Stimulated activated CD4-positive, alpha-beta T cell treated with anti-CD3 and anti-CD28 coated beads, Interleukin-2, amount 100 ng/mL, for 48 hours (primary cell): Measurements from ENCODE around the gene LY6G5C.
"Not testable (repeated sequence)": the region's sequence is repeated elsewhere in the genome, so short reads cannot be mapped to it uniquely, and the experiment has no call there.

Experiments used
- DNase-seq, 2 donors: peaks; one replicate each; pipeline ENCODE4 v3.0.0-alpha.2; 2020

The LY6G5C gene

DNA sequence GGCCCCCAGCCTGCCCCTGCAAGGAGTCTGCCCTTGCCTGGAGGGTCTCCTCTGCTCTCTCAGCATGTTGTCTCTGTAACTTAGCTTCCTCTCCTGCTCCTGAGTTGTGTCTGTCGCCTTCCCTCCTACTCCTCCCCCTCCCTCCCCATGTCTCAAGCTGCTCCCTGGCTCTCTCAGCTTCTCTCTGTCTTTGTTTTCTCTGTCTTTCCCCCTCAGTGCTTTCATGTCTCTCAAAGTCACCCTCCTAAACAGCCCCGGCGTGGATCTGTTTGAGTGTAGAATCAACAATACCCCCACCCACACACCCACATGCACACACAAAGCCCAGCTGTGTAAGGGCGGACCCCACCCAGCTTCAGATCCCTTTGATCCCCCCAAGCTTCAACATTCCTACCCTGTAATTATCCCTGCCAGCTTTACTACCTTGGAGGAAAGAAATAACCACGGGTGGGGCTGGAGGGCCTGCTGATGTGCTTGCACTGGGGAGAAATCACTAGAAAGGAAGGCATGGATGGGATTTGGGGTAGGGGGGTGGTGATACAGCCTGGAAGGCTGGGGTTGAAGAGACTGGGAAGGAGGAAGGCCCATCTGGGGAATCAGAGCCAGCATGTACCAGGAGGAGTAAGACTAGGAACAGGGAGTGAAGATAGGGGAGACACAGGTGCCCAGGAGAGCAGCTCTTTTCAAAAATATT lies 33.3 kb upstream of the LY6G5C start:
- no peak for DNase-seq

DNA sequence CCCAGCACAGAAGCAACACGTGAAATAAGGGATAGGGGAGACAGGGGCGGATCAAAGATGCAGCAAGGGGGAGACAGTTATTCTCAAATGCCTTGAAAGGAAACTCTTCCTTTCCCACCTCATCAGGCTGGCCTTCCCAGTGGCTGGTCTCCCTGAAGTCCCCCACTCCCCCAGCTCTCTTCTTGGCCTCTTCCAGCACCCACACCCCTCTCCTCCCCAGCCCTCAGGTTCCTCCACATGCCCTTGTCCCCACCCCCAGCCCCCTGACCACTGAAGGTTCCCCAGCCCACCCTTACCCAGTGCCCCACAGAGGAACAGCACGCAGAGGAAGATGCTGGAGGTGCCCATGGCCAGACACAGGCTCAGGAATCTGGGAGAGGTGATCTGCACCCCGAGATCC lies 32.6 kb upstream of the LY6G5C start:
- DNase-seq = no peak

DNA sequence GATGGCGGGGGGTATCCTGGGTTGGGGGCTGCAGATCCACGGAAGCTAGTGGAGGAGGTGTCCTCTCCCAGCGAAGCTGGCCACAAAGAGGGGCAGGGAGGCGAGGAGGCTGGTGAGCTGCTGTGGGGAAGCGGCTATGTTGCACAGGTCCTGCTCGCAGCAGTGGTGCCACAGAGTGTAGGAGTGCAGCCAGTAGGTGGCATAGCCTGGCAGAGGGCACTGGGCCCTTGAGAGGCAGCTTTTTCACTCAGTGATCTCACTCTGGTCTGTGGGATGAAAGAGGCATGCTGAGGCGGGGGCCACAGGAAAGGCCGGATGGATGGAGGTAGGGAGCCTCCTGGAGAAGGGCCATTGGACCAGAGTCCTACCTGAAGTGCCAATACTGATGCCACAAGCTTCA lies 31.4 kb upstream of the LY6G5C start:
- no peak for DNase-seq

DNA sequence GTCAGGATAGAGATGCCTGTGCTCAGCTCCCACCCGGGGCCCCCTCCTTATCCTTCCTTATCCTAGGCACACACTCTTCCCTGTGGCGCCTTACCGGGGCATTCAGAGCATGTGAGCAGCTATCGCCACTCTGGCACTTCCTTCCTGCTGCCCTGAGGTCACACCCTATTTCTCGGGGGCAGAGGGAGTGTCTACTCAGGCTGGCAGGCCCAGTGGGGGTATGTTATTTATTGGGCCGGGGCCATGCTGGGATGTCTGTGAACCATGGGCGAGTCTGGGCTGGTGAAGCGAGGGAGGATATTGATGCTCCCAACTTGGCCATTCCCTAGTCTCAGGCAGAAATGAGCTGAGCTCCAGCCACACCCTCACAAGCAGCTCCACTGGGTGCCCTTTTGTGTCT lies 30.4 kb upstream of the LY6G5C start:
- DNase-seq = no peak

DNA sequence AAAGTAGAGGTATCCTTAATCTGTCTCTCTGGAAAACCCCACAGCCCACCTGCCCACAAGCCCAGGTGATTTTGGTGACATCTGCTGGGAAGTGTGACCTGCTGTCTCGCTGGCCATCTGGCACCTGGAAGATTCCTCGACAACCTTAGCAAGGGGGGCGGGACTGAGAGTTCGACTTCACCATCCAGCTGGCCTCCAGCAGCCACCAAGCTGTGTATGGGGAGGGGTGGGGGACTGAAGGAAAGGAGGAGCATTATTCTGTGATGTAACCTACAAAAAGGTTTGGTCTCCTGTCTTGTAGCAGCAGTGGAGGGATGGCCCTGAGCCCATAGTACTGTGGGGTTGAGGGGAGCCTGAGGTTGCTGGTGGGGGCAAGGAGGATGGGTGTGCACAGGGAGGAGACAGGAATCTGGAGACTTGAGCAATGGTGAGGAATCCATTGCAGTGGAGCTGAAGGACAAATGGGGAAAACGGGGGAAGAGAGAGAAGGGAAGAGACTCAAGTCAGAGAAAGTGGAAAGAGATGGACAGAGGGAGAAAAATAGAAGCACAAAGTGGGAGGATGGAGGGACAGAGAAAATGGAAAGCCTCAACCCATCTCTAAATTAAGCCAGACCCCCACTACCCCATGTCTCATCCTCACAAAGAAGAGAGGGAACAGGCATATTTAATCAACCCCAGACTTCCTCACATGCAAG lies 29.8 kb upstream of the LY6G5C start:
- no peak for DNase-seq

DNA sequence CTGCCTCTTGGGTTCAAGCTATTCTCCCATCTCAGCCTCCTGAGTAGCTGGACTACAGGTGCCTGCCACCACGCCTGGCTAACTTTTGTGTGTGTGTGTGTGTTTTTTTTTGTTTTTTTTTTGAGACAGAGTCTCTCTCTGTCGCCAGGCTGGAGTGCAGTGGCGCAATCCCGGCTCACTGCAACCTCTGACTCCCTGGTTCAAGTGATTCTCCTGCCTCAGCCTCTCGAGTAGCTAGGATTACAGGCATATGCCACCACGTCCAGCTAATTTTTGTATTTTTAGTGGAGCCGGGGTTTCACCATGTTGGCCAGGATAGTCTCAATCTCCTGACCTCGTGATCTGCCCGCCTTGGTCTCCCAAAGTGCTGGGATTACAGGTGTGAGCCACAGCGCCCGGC lies 28.3 kb upstream of the LY6G5C start:
- not testable (repeated sequence) for DNase-seq

DNA sequence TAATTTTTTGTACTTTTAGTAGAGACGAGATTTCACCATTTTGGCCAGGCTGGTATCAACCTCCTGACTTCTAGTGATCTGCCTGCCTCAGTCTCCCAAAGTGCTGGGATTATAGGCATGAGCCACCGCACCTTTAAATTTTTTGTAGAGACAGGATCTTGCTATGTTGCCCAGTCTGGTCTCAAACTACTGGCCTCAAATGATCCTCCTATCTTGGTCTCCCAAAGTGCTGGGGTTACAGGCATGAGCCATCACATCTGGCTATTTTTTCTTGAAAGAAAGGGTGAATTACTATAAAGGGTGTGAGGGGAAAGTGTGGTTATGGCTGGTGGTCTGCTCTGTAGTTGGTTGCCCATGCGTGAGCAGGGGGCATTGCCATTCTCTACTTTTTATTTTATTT lies 27.4 kb upstream of the LY6G5C start:
- no peak for DNase-seq

DNA sequence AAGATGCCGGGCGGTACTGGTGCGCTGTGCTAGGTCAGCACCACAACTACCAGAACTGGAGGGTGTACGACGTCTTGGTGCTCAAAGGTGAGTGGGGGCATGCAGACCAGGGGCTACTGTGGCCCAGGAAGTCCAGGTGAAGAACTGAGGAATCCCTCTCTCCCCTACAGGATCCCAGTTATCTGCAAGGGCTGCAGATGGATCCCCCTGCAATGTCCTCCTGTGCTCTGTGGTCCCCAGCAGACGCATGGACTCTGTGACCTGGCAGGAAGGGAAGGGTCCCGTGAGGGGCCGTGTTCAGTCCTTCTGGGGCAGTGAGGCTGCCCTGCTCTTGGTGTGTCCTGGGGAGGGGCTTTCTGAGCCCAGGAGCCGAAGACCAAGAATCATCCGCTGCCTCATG lies 26.8 kb upstream of the LY6G5C start:
- DNase-seq = no peak

DNA sequence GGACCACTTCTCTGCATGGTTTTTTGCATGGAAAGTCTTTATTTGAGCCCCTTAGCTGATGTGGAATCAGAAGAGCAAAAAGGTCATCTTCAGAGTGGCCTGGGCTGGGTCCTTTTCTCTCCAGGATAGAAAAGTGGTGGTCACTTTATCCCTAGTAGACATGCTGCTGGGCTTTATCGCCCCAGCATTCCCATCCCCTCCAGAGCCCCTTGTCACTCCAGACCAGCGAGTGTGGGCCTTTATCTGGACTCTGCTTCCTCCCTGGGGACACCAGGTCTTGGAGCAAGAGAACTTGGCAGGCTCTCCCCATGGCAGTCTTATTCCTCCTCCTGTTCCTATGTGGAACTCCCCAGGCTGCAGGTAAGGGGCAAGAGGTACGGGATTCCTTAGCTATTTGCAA lies 25.7 kb upstream of the LY6G5C start, which contains the start of gene LY6G6F:
TSS of gene LY6G6F (plus strand) at position 268 of the 400 bp plus-strand sequence. CDS start at position 309, 41 bp downstream.
- DNase-seq = no peak

DNA sequence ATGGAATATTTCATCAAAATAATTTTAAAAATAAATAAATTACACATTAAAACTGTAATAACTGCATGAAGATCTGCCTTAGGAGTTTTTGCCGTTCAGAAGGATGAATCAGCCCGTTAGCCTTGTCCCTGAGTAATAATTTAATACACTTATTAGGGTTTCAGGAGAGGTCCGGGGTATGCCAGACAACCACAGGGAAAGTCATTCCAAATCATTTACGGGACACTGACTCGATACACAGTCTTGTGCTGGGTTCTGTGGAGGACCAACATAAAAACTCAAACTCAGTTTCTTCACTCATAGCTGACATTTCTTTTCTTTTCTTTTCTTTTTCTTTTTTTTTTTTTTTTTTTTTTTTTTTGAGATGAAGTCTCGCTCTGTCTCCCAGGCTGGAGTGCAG lies 25.1 kb upstream of the LY6G5C start:
- no peak for DNase-seq

DNA sequence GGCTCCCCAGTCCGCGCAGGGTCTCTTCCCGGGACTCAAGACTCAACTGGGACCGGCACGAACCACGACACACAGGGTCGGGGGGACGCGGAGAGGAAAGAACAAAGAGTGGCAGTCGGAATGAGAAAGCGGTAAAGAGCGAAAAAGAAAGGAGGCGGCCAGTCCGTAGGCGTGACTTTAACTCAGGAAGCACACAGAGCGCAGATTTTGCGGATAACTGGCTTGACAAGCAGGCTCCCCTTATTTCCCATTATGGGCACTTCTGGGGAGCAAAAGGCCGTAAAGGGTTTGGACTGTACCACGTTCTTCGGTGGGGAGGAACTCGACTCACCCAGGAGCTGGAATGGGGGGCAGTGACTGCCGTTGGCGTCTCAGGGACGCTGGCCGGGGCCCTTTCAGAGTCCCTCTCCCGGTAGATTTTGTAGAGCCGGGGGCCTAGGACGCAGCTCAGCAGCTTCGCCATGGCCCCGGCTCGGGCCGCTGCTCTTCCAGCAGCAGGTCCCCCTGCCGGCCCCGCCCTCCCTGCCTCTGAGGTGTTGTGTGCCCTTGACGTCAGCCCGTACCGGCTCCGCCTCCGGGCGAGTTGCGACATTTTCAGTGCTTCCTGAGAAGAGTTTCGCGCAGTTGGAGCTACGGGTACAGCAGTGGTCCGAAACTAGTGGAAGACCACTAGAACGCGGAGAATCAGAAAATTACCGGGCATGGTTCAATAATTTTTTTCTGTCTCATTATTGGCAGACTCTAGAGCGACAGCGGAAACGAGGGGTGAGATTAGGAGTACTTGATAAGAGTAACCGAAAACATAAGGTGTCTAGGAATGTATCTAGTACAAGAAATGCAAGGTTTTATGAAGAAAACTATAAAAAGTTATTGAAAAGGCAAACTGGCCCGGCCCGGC lies 22.2 kb upstream of the LY6G5C start, which contains the start of gene ABHD16A:
TSS of gene ABHD16A (minus strand) at position 506 of the 898 bp plus-strand sequence. CDS start at position 463, 43 bp downstream.
- peak; percentile 92 to 96 for DNase-seq

DNA sequence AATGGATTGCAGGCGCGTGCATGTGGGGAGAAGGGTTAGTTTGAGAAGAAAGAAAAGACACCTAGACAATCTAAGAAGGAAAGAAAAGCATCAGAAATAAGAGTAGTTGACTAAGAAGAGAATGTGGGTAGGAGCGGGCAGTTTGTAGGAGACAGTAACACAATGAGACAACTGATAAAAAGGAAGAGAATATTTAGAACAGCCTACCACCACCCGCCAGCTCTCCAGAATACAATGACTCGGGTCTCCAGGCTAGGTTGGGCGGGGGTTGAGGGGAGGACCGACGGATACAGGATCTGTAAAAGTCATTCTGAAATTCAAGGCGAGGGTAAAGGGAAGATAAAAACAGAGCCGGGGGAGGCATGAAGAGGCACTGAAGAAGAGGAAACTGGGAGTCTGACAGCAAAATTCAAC lies 21.5 kb upstream of the LY6G5C start:
- DNase-seq = peak in 1 of 2 donors; percentile 32

DNA sequence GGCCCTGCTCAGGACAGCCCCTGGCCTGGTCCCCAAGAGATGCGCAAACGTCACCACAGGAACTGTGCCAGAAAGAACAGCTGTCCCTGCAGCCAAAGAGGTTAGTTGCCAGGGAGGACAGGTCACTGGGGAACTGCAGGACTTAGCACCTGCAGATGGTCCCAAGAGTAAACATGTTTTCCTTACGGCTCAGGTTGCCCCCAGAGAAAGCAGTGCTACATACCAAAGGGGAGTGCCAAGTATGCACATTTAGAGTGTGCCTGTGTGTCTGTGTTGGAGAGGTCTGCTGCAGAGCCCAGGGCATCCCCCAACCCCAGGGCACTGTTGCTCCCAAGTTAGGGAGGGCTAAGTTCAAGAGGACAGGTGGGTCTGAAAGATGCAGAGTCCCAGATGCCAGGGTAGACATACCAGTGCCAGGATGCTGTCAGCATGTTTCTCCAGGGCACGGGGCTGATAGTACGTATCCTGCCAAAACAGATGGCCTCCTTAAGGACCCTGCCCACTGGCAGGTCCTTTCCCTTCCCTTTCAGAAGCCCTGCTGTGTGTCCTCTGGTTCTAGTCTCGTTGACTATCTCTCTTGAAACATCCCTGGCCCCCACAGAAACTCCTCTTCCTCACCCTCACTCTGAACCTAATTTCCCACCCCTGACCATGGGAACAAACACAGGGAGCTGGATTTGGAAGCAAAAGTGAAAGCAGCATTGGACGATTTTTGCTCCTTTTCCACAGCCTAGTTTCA lies 21.0 kb upstream of the LY6G5C start:
- no peak for DNase-seq

DNA sequence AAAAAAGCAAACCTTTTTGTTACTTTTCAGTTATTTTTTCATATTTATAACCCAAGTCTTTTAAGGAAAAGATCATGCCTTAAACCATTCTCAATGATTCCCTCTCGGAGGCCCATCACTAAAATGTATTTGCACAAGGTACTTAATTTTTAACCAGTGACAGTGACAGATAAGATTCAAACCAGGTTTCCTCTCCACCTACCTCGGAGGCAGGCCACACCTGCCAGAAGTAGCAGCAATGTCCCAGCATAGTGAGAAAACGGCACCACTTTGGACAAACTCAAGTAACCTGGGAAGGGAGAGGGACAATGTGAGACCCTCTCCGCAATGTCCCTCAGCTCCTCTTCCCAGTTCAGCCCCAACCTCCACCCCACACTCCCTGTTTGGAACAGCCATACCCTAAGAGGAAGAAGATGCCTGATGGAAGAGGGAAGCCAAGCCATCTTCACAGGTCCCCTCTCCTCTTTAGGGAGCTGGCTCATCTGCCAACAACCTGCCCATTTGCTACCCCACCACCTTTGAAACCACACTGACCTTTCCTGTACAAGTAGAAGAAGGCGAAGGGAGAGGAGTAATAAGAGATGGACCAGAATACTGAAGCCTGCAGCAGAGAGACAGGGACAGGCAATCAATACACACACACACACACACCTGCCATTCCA lies 20.0 kb upstream of the LY6G5C start:
- DNase-seq = no peak

DNA sequence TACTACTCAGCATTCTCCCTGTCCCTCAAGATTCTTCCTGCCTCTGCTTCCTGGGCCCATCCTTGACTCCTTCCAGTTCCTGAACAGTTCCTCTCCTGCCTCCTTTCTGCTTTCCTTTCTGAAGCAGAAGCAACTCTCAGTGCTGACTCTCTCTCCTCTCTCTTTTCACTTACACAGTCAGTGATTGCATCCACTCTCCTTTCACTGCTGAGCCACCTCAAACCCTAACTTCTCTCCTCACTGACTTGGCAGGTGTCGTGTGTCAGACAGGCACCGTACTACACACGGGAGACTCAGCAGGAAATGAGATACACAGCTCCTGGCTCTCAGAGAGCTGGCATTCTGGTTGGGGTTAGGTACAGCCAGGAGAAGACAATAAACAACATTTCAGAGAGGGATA lies 16.7 kb upstream of the LY6G5C start:
- DNase-seq = no peak

DNA sequence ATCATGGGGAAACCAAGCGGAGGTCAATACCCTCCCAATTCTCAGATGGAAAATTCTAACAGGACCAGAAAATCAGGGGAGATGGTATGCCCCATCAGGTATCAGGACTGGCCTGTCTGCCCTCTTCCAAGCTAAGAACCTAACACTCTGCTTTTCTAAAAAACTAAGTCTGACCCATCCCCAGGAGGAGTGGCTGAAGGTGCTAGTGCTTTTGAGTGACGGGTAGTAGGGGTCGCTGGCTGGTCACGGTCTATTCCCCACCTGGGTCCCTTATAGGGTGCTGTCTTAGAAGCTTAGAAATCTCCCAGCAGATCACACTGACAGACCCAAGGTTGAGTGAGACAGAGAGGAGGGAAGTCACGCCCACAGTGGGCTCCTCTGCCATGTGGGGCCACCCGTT lies 12.7 kb upstream of the LY6G5C start:
- no peak for DNase-seq

DNA sequence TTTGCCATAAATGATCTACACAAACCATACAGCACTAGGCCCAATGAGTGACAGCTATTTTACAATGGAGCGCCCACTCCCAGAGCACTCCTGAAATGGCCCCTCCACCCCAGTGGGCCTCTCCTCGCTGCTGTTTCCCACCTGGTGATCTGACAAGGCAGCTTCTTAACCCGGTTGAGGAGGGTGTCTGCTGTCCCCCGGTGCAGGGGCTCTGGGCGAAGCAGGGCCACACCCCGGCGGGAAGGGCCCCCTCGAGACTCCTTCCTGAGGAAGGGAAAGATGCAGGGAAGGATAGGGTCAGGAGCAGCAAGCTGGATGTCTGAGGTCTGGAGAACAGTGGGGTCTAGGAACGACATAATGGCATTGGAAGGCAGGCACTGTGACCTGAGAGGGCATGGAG lies 12.0 kb upstream of the LY6G5C start:
- DNase-seq = no peak

DNA sequence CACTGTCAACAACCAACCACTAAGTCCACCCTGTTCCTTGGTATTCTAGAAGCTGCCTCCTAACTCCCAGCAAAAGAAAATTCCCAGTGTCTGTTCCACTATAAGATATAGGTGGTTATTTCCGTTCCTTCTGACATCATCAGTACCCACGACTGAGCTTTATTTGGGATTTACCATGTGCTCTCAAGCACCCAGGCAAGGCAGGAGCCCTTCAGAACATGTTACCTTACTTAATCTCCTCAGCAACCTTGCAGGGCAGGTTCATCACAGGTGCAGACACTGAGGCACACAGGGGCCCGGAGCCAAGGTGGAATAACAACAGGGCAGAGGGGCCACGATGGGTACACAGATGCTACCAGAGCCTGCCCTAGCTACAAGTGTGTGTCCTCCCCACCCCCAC lies 11.5 kb upstream of the LY6G5C start:
- no peak for DNase-seq

DNA sequence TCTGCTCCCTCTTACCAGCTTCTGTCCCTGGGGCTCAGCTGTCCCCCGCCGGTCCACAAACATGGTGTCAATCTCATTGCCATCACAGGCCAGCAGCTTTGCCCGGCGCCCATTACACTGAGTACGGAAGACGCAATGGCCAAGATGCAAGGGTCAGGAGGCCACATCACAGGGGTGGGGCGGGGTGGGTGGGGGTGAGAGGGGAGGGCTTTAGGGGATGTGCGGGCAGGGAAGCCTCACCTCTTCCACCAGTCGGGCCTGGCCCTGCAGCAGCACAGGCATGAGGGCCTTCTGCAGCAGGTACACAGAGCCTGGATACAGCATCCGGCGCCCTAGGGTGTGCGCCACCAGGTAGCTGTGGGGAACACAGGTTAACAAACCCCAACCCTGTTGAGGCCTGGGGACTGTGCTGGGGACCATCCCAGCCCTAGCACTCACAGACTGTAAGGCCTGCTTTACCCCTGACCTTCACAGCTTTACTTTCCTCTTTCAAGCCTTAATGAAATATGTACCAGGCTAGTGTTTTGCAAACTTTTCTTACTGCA lies 10.8 kb upstream of the LY6G5C start:
- DNase-seq = no peak

DNA sequence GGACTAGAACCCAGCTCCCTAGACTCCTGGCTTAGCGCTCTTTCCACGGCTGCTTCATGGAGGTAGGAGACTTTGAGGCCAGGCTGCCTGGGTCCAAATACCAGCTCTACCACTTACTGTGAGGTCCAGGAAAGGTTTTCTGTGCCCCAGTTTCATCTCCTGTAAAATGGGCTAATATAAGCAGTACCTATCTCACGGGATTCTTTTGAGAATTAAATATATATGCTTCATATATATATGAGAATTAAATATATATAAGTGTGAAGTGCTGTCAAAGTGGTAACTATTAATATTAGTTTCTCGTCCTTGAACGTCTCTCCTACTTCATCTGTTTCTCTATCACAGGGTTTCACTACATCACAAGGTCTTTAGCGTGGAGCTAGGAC lies 10.2 kb upstream of the LY6G5C start:
- DNase-seq = no peak

DNA sequence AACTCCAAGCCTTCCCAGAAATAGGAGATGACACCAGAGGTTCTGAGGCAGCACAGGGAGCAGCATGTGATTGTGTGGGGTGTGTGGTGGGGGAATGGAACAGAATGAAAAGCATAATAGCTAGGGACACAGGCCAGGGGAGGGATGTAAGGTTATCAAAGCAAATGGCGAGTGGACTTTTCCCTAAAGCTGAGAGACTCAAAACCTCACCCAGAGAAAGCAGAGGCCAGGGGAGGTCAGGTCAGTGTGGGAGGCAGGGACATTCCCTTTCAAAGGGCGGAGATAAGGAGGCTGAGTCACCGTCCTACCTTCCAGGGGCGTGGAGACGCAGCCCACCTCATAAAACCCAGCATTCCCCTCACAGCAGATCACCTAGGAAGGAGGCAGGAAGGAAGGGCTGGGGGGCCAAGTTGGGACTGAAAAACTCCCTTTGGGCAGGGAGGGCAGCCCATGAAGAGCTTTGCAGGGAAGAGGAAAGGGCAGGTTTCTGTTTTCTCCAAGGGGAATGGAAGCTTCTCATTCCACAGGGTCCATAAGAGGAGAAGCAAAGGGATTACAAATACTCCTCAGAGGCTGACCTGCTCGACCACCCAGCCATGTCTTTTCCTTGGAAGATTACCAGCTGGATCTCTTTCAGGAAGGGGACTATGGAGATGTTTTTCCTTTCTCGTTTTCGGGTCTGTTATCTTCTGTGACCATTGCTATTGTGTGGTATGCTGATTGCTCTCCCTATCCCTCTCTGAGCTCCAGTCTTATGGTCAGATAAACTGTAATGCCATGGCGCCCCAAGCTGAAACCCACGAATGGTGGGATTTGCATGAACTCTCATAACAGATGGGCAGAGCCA lies 9.6 kb upstream of the LY6G5C start:
- DNase-seq = no peak
